ENCODE data around the gene TBL1X. TPM values are rescaled to one million over a fixed set of nuclear protein-coding genes. Genes with fewer than 3 reads are reported as not detected.

The TBL1X gene
- total and polyA plus RNA-seq, 2 donors (not counting 3 experiments of a cell fraction or from before 2014, with no cell fraction given) = 8.7 to 25.3 TPM

GRCh38 chrX:9606971-9607370, 142.1 kb downstream of the TBL1X start:
- intact Hi-C loops (cut with micrococcal nuclease) = no loop called here
- Histone ChIP-seq H4K20me1 (replicated peaks; ENCODE audit: control insufficient read depth, extremely low read depth, insufficient read depth, low read length) (no peaks in the 10 kb centered on the region), H3K4me2 (ENCODE audit: insufficient read depth, low read length) (no peak overlapping the region), H3K9me1 (replicated peaks; ENCODE audit: control insufficient read depth, extremely low read depth, insufficient read depth, low read length) (no peaks in the 10 kb centered on the region), H3K27ac (ENCODE audit: insufficient read depth, low read depth, low read length) (no peak overlapping the region), H3K36me3 (ENCODE audit: control insufficient read depth in 2 of 2, extremely low read depth in 1 of 2, insufficient read depth in 2 of 2, low read length in 2 of 2) (no peaks in the 10 kb centered on the region), H2AFZ (ENCODE audit: low read depth, low read length) (no peak overlapping the region), H3K9me3 (replicated peaks; ENCODE audit: control insufficient read depth, insufficient read depth, low read length) (no peaks in the 10 kb centered on the region), H3K27me3 (ENCODE audit: control insufficient read depth in 2 of 2, insufficient read depth in 2 of 2, low read length in 2 of 2) (no peaks in the 10 kb centered on the region), H3K79me2 (ENCODE audit: control insufficient read depth, insufficient read depth, low read length) (no peaks in the 10 kb centered on the region), H3K9ac (replicated peaks; ENCODE audit: extremely low read depth, insufficient read depth, low read length) (no peak overlapping the region), H3K4me1 (ENCODE audit: control insufficient read depth, extremely low read depth, insufficient read depth, low read length) (peaks cover 20% of the 10 kb centered on the region), H3K4me3 (replicated peaks in 1 of 3; ENCODE audit: insufficient read depth in 1 of 3, low read depth in 1 of 3, low read length in 3 of 3) (no peak overlapping the region)
- TF ChIP-seq CTCF (IDR thresholded peaks at IDR 0.05; ENCODE audit: extremely low read depth in 1 of 2, insufficient read depth in 1 of 2, low read depth in 1 of 2, low read length in 2 of 2) (no peak), POLR2AphosphoS5 (IDR thresholded peaks at IDR 0.05; ENCODE audit: insufficient read depth, low read depth, low read length) (no peak), FOS (IDR thresholded peaks at IDR 0.05; ENCODE audit: borderline replicate concordance, insufficient read depth, low read length) (no peak), MAX (IDR thresholded peaks at IDR 0.05; ENCODE audit: insufficient read depth, insufficient read length) (no peak), MYC (IDR thresholded peaks at IDR 0.05; ENCODE audit: low read depth, low read length) (no peak), POLR2A (IDR thresholded peaks at IDR 0.05; ENCODE audit: low read depth, low read length) (no peak), GATA2 (IDR thresholded peaks at IDR 0.05; ENCODE audit: insufficient read depth, insufficient read length, low read depth, low read length) (no peak), EZH2 (IDR thresholded peaks at IDR 0.05; ENCODE audit: borderline replicate concordance, low read depth, low read length, severe bottlenecking) (no peak), JUN (IDR thresholded peaks at IDR 0.05; ENCODE audit: borderline replicate concordance, insufficient read depth, insufficient read length, low read depth) (no peak)
- BruUV-seq (replicated peaks) = no TSS peak
- FAIRE-seq = no peak
- DNase-seq (ENCODE audit: low read depth, low spot score) = no peak
- CTCF ChIA-PET = no interaction called here
- POLR2A ChIA-PET = no interaction called here
- dilution Hi-C loops (cut with MboI; ENCODE audit: extremely low pct_ligation_motif_present, low sequenced_read_pairs) = no loop called here

All from endothelial cell of umbilical vein (primary cell).